CD4-positive, alpha-beta T cell treated with Interleukin-17A for 4 hours (primary cell): Measurements from ENCODE around the gene CWF19L2.
"Not testable (repeated sequence)": the region's sequence is repeated elsewhere in the genome, so short reads cannot be mapped to it uniquely, and the experiment has no call there.

Experiments
- DNase-seq: peaks from one replicate; pipeline ENCODE4 v3.0.0-alpha.2; 2020; ENCODE audit warnings: mixed read lengths

CWF19L2 gene

DNA sequence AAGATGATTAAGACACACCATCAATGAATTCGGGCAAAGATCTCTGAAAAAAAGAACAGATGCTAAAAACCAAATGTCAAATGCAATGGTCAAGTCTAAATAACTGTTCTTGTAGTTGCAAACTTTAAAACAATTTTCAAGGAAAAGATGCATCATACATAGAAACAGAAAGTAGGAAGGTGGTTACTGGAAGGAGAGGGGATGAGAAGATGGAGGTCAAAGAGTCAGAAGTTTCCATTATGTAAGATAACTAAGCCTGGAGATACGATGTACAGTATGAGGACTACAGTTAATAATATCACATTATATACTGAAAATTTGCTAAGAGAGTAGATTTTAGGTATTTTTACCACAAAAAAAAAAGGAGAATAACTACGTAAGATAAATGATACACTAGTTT, 27.1 kb downstream of the CWF19L2 start:
- no peak for DNase-seq

- no peak for DNase-seq
Measured at GRCh38 chr11:107427569-107428180, 29.9 kb downstream of the CWF19L2 start.

- no peak for DNase-seq
Measured at GRCh38 chr11:107413352-107413751, 44.3 kb downstream of the CWF19L2 start.

GRCh38 chr11:107408762-107409211, 48.8 kb downstream of the CWF19L2 start:
- DNase-seq: no peak

DNA sequence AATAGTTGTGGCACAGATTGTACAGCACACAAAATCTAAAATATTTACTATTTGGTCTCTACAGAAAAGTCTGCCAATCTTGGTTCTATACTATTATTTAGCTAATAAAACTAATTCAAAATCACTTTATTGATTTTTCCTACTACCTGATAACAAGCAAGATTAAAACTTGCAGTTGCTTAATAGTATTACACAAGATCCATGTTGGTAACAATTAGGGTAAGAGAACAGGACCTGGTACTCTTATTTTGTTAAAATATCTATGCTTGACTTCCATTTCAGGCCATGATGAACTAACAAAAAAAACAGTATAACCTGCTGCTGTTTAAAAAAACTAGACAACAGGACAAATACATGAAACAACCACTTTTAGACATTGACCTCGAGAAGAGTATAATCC, 52.4 kb downstream of the CWF19L2 start:
- DNase-seq: no peak

DNA sequence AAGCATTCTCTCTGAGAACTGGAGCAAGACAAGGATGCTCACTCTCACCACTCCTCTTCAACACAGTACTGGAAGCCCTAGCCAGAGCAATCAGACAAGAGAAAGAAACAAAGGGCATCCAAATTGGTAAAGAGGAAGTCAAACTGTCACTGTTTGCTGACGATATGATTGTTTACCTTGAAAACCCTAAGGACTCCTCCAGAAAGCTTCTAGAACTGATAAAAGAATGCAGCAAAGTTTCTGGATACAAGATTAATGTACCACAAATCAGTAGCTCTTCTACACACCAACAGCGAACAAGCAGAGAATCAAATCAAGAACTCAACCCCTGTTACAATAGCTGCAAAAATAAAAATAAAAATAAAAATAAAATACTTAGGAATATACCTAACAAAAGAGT, 56.5 kb downstream of the CWF19L2 start:
- not testable (repeated sequence) for DNase-seq

- no peak for DNase-seq
Measured at GRCh38 chr11:107397357-107397756, 60.3 kb downstream of the CWF19L2 start.

- DNase-seq: no peak
Measured at GRCh38 chr11:107392611-107393010, 65.0 kb downstream of the CWF19L2 start.

DNA sequence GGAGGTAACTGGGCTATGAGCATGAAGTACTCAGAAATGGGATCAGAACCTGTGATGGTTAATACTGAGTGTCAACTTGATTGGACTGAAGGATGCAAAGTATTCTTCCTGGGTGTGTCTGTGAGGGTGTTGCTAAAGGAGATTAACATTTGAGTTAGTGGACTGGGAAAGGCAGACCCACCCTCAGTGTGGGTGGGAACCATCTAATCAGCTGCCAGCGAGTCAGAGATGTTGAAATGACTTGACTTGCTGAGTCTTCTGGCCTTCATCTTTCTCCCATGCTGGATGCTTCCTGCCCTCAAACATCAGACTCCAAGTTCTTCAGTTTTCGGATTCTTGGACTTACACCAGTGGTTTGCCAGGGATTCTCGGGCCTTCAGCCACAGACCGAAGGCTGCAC, 66.9 kb downstream of the CWF19L2 start:
- DNase-seq: not testable (repeated sequence)

DNA sequence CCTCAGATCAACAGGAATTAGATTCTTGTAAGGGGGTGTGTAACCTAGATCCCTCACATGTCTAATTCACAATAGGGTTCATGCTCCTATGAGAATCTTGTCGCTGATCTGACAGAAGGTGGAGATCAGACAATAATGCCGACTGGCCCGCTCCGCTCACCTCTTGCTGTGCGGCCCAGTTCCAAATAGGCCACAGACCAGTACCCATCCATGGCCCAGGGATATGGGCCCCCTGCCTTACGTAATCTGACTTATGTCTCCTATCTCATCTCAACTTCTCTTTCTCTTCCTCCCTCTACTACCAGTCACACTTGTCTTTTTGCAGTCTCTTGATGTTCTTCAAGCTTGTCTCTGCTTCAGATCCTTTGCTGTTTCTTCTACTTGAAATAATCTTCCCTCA, 70.0 kb downstream of the CWF19L2 start:
- DNase-seq: no peak

- DNase-seq: no peak
Measured at GRCh38 chr11:107385361-107385981, 72.2 kb downstream of the CWF19L2 start.

DNA sequence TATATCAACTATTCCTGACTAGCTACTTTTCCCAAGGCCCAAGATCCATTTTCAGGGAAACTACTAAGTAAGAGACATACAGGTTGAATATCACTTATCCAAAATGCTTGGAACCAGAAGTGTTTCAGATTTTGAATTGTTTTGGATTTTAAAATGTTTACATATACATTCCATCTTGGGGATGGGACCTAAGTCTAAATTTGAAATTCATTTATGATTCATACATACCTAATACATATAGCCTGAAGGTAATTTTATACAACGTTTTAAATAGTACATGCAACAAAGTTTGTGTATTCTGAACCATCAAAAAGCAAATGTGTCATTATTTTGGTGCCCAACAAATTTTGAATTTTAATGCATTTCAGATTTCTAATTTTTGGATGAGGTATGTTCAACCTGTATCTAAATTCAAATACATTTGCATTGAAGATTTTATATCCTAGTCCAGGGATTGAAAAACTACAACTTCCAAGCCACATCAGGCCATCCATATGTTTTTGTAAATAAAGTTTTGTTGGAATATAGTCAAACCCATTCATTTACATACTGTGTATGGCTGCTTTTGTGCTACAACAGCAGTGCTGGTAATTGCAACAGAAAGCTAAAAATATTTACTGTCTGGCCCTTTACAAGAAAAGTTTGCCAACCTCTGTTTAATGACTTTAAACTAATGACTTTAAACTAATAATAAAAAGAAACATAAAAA, 73.3 kb downstream of the CWF19L2 start:
- DNase-seq: no peak

GRCh38 chr11:107372439-107372838, 85.2 kb downstream of the CWF19L2 start:
- DNase-seq: no peak

DNA sequence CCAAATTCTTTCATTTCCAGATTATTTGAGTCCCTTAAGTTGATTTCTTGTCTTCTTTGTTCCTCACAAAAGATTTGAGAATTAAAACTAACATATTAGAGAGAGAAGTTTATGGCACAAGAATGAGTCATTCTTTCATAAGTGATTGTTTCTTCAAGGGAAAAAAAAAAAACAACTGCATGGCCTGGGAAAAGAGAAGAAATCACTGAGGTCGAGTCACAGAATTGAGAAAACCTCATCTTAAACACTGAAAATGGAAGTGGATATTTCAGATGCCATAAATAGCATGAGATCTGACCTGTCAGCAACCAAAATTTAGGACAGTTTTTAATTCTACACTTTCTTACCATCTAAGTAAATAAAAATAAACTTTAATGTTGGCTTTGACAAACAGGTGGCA, 87.2 kb downstream of the CWF19L2 start:
- no peak for DNase-seq

DNA sequence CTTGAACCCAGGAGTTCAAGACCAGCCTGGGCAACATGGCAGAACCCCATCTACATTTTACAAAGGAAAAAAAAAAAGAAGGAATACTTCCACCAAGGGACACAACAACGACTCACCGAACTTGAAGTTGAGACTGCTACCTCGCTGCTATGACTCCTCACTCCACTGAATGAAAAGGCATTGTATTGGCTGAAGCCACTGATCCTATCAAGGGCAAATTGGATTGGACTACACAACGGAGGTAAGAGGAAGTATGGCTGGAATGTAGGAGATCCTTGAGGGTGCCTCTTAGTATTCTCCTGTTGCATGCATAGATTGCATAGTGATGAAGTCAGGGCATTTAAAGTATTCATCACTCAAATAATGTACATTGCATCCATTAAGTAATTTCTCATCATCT, 97.9 kb downstream of the CWF19L2 start:
- DNase-seq: no peak

DNA sequence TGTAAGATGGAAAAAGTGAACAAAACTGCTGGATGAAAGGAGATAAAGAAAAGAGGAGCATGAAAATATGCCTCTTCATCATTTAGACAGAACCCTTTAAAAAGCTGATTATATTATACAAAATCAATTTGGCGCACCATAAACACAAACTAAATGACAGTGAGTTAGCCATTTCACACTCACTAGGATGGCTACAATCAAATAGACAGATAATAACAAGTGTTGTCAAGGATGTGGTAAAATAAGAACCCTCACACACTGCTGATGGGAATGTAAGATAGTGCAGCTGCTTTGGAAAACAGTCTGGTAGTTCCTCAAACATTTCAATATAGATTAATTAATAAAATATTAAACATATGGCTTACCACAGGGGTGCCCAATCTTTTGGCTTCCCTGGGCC, 99.7 kb downstream of the CWF19L2 start:
- DNase-seq: no peak

GRCh38 chr11:107354780-107355179, 102.8 kb downstream of the CWF19L2 start:
- no peak for DNase-seq

DNA sequence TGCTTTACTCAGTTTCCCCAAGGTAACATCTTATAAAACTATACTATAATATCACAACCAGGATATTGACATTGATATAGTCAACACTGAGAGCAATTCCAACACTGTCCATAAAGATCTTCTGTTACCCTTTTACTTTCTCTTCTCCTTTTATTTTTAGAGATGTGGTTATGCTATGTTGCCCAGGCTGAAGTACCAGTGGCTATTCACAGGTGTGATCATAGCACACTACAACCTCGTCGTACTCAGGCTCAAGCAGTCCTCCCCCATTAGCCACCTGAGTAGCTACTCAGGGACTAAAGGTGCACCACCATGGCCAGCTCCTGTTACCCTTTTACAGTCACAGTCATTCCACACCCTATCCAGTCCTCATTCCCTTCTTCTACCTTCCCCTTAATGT, 119.7 kb downstream of the CWF19L2 start:
- no peak for DNase-seq

GRCh38 chr11:107331728-107332127, 125.9 kb downstream of the CWF19L2 start:
- DNase-seq: no peak

DNA sequence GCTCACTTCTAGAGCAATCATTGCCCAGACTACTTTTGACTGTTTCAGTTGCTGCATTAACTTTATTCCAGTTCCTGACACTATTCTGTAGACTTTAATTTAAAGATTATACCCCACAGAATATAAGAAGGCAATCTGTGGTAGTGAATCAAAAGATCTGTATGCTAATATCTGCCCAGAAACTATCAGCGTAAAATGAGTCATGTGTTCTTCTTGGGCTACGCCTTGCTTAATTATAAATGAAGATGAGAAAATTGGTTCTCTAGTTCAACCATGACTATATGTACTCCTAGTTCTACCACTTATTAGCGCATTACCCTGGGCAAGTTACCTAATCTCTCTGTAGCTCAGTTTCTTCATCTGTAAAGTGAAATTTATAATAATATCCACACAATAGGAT, 128.5 kb downstream of the CWF19L2 start:
- no peak for DNase-seq

GRCh38 chr11:107316426-107316825, 141.2 kb downstream of the CWF19L2 start:
- no peak for DNase-seq

- no peak for DNase-seq
Measured at GRCh38 chr11:107307991-107308390, 149.6 kb downstream of the CWF19L2 start.

DNA sequence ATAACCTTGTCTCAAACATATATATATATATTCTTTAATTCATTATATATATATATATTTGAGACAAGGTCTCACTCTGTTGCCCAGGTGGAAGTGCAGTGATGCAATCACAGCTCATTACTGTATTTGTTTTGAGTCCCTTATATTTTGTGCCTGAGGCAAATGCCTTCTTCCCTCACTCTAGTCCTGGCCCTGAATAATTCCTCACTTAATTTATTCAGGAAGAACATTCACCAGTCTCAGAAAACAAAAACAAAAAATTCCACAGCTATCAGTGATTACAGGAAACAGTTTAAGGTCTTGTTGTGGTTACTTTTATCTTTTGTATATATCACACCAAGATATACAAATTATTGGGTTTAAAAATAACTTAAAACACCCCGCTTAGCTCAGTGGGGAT, 155.7 kb downstream of the CWF19L2 start:
- no peak for DNase-seq

DNA sequence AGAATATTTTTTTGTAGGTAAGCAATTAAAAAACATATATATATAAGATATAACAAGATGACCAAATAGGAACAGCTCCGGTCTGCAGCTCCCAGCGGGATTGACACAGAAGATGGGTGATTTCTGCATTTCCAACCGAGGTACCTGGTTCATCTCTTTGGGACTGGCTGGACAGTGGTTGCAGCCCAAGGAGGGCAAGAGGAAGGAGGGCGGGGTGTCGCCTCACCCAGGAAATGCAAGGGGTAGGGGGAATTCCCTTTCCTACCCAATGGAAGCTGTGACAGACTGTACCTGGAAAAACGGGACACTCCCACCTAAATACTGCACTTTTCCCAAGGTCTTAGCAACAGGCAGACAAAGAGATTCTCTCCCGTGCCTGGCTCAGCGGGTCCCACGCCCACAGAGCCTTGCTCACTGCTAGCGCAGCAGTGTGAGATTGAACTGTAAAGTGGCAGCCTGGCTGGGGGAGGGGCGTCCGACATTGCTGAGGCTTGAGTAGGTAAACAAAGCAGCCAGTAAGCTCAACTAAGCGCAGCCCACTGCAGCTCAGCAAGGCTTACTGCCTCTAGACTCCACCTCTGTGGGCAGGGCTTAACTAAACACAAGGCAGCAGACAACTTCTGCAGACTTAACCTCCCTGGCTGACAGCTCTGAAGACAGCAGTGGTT, 163.8 kb downstream of the CWF19L2 start:
- DNase-seq: no peak
